DMS79 treated with DMSO at 0.1 percent for 48 hours (cell line): ENCODE data around the gene ZCWPW1.
"Not testable (repeated sequence)": the region's sequence is repeated elsewhere in the genome, so short reads cannot be mapped to it uniquely, and the experiment has no call there.

Source experiments
- DNase-seq: peaks from one replicate; lab custom pipeline; 2025; lab: John Stamatoyannopoulos, UW

ZCWPW1 gene

GRCh38 chr7:100371561-100372171 is 56.8 kb downstream of the ZCWPW1 start:
- no peak for DNase-seq

GRCh38 chr7:100370746-100371145 is 57.8 kb downstream of the ZCWPW1 start:
- no peak for DNase-seq

GRCh38 chr7:100370303-100370702 is 58.2 kb downstream of the ZCWPW1 start:
- DNase-seq = no peak

- no peak for DNase-seq
Measured at GRCh38 chr7:100369105-100369504, 59.4 kb downstream of the ZCWPW1 start.

- DNase-seq = no peak
Measured at GRCh38 chr7:100367676-100368613, 60.6 kb downstream of the ZCWPW1 start.

- no peak for DNase-seq
Measured at GRCh38 chr7:100367251-100367620, 61.3 kb downstream of the ZCWPW1 start.

GRCh38 chr7:100366411-100367250 is 61.9 kb downstream of the ZCWPW1 start:
- no peak for DNase-seq

- DNase-seq = not testable (repeated sequence)
Measured at GRCh38 chr7:100365998-100366367, 62.5 kb downstream of the ZCWPW1 start.

GRCh38 chr7:100364480-100364879 is 64.0 kb downstream of the ZCWPW1 start:
- DNase-seq = no peak

- DNase-seq = not testable (repeated sequence)
Measured at GRCh38 chr7:100363797-100364196, 64.7 kb downstream of the ZCWPW1 start.

GRCh38 chr7:100363098-100363497 is 65.4 kb downstream of the ZCWPW1 start:
- no peak for DNase-seq

- no peak for DNase-seq
Measured at GRCh38 chr7:100360135-100360854, 68.2 kb downstream of the ZCWPW1 start.

- no peak for DNase-seq
Measured at GRCh38 chr7:100358857-100359212, 69.7 kb downstream of the ZCWPW1 start.

- no peak for DNase-seq
Measured at GRCh38 chr7:100358027-100358856, 70.3 kb downstream of the ZCWPW1 start, which contains the start of gene PILRB. TSS of gene PILRB (plus strand) at chr7:100358117. CDS start at chr7:100358303, 186 bp downstream.

- no peak for DNase-seq
Measured at GRCh38 chr7:100357131-100357561, 71.4 kb downstream of the ZCWPW1 start.

- DNase-seq = no peak
Measured at GRCh38 chr7:100356416-100357068, 72.0 kb downstream of the ZCWPW1 start.

- no peak for DNase-seq
Measured at GRCh38 chr7:100353685-100354330, 74.7 kb downstream of the ZCWPW1 start.

- DNase-seq = no peak
Measured at GRCh38 chr7:100352984-100353684, 75.4 kb downstream of the ZCWPW1 start.

- DNase-seq = not testable (repeated sequence)
Measured at GRCh38 chr7:100352230-100352781, 76.2 kb downstream of the ZCWPW1 start.
